GM19240 (cell line): ENCODE results near the gene KIAA0586.
"Not testable (repeated sequence)": the region's sequence is repeated elsewhere in the genome, so short reads cannot be mapped to it uniquely, and the experiment has no call there.

Source experiments
- DNase-seq: peaks from one replicate; pipeline ENCODE4 v3.0.0; 2011; ENCODE audit warnings: low spot score; ENCODE audit not compliant: insufficient read length

Gene KIAA0586

GRCh38 chr14:58463147-58463546, 35.6 kb downstream of the KIAA0586 start:
- DNase-seq = no peak

- no peak for DNase-seq
Measured at GRCh38 chr14:58464652-58465051, 37.1 kb downstream of the KIAA0586 start.

- DNase-seq = no peak
Measured at GRCh38 chr14:58465421-58465820, 37.9 kb downstream of the KIAA0586 start.

DNA sequence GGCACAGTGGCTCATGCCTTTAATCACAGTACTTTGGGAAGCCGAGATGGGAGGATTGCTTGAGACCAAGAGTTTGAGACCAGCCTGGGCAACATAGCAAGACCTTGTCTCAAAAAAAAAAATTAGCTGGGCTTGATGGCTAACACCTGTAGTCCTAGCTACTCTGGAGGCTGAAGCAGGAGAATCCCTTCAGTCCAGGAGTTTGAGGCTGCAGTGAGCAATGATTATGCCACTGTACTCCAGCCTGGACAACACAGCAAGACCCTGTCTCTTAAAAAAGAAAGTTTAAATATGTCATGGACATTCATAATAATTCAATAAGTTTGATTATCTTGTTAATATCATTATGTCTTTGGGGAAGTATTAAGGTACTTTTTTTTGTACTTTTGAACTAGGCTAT, 38.9 kb downstream of the KIAA0586 start:
- DNase-seq = no peak

DNA sequence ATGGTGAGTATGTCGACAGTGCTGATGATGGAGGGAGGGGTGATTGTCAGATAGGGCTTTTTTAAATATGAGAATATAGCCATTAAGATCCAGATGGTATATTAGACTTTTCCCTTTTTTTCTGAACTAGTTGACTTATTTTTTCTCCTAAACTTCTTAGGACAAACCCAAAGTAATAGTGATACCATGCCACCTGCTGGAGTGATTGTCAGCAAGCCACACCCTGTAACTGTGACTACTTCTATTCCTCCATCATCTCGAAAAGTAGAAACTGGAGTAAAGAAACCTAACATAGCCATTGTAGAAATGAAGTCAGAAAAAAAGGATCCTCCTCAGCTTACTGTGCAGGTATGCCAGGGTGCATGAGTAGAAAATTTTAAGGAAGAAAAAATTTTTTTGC, 40.1 kb downstream of the KIAA0586 start:
- DNase-seq = no peak

DNA sequence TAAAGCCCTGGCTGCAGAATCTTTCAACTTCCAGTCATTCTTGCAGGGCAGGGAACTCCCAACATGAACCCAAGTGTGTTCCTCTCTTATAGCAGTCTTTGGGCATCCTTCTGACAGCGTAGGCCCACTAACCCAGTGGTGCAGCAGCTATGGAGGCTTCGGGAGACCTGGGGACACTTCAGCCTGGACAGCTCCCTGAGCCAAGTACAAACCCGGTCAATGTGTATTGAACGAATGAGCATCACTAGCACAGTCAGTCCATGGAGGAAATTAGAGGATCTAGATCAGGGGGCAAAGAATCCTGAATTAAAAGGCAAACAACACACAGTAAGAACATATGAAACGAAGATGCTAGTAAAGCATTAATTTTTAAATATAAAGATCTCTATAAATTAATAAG, 41.8 kb downstream of the KIAA0586 start:
- DNase-seq = no peak

DNA sequence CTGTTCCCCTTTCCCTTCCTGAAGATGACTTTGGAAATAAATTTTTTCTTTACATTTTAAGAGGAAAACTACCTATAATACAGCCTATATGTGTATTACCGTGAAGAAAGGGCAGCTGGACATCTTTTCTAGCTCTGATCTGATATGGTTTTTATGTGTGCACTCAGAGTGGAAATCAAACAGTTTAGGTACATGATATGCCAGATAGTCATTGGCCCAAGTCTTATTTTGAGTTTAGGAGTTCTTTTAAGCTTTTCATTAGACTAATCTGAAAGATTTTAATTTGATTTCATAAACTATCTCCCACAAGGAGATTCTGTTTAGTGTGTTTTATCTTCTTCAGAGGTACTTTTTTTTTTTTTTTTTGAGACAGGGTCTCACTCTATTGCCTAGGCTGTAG, 48.8 kb downstream of the KIAA0586 start:
- DNase-seq = no peak

- no peak for DNase-seq
Measured at GRCh38 chr14:58477653-58478052, 50.1 kb downstream of the KIAA0586 start.

DNA sequence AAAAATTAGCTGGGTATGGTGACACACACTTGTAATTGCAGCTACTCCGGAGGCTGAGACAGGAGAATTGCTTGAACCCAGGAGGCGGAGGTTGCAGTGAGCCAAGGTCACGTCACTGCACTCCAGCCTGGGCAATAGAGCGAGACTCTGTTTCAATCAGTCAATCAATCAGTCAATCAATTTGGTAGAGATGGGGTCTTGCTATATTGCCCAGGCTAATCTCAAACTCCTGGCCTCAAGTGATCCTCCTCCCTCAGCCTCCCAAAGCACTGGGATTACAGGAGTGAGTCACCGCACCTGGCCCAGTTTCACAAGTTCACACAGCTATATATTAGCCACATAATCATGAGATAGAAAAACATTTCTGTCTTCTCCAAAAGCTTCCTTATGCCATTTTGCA, 50.8 kb downstream of the KIAA0586 start:
- DNase-seq = not testable (repeated sequence)

GRCh38 chr14:58479975-58480374, 52.5 kb downstream of the KIAA0586 start:
- DNase-seq = no peak

DNA sequence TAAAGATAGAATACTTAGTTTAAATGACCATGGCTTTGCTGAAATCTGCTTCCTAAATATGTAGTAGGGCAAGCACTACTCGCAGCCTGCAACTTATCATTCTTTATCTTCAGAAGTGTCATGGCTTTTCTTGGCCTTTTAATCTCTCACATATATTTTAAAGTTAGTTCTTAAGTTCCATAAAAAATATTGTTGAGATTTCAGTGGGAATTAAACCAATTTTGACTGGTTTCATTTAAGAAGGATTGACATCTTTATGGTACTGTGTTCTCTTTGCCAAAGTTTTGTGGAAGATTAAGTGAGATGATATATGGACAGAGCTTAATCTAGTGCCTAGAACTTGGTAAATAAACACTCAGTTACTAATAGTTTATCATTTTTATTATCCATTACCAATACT, 56.7 kb downstream of the KIAA0586 start:
- no peak for DNase-seq

- DNase-seq = no peak
Measured at GRCh38 chr14:58488550-58488949, 61.0 kb downstream of the KIAA0586 start.

DNA sequence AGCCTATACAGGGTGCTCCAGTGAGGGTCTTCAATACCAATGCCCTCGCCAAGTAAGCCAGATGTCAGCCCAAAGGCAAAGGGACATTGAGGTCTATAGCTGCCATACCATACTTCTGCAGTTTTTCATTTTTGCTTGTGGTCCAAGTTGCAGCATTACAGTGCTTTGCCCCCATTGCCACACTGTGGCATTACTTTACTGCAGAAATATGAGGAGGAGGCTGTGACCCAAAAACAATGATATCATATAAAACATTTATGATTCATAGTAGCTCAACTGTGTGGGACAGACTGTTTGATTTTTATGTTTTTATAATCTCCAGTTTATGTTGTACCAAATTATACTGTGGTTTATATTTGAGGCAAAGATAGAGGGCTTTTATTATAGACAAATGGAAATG, 64.1 kb downstream of the KIAA0586 start:
- no peak for DNase-seq

GRCh38 chr14:58492044-58492443, 64.5 kb downstream of the KIAA0586 start:
- DNase-seq = no peak

DNA sequence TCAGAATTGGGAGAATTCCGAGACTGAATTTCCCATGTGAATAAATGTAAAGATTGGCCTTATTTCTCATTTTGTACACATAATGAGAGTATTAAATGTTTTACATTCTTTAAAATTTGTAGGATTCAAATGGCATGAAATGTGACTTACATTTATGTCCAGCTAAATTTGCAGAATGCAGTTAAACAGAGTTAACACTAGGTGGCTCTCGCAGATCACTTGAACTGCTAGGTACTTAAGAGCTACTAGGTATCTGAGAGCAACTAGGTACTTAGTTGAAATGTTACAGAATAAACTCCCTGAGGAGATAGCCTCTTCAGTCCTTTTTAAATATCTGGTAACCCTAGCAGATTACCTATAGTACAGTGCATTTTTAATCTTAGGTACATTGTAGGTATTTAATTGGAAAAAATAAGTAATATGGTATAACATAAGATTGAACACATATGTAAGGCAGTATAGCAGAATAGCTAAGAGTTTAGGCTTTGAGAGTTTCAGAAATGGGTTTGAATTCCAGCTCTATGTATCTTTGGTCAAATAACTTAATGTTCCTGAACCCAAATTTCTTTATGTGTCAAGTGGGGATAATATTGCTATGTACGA, 73.8 kb downstream of the KIAA0586 start:
- no peak for DNase-seq

GRCh38 chr14:58513272-58513671, 85.8 kb downstream of the KIAA0586 start:
- no peak for DNase-seq

DNA sequence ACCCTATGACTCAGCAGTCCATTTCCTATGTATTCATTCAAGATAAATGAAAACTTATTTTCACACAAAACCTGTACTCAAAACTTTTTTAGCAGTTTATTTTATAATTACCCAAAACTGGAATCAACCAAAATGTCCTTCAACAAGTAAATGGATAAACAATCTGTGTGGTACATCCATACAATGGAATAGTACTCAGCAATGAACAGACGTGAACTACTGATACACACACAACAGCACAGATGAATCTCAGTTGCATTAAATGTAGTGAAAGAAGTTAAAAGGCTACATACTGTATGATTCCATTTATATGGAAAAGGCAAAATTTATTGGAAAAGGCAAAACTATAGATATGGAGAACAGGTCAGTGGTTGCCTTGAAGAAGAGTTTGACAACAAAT, 90.1 kb downstream of the KIAA0586 start:
- DNase-seq = no peak

- DNase-seq = not testable (repeated sequence)
Measured at GRCh38 chr14:58525691-58526090, 98.2 kb downstream of the KIAA0586 start.

DNA sequence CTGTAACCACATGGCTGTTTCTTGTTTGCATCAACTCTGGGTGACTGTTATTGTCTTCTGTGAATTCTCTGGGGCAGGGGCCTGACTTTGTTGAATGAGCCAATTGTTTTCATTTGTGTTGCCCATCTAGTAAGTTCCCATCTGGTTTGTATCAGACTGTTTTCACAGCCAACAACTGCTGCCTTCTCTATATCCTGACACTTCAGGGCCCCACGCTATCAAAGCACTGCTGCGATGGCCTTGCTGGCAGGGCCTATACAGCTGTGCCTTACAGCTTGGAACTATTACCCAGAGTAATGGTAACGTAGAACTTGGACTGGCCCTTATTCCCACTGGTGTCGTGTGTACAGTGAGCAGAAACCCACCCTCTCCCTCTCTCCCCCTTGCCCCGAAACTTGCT, 105.9 kb downstream of the KIAA0586 start:
- no peak for DNase-seq

- no peak for DNase-seq
Measured at GRCh38 chr14:58535044-58535443, 107.5 kb downstream of the KIAA0586 start.

- DNase-seq = no peak
Measured at GRCh38 chr14:58537004-58537403, 109.5 kb downstream of the KIAA0586 start.

GRCh38 chr14:58540749-58541632, 113.5 kb downstream of the KIAA0586 start:
- no peak for DNase-seq

- no peak for DNase-seq
Measured at GRCh38 chr14:58541633-58542022, 114.1 kb downstream of the KIAA0586 start.
